ENCODE measurements around the gene KCP. TPM values are rescaled to one million over a fixed set of nuclear protein-coding genes. Genes with fewer than 3 reads are reported as not detected.

Gene KCP
- total RNA-seq, 4 donors from 2014 or later: 0.07 to 0.68 (median 0.21) TPM; not detected in 1

DNA sequence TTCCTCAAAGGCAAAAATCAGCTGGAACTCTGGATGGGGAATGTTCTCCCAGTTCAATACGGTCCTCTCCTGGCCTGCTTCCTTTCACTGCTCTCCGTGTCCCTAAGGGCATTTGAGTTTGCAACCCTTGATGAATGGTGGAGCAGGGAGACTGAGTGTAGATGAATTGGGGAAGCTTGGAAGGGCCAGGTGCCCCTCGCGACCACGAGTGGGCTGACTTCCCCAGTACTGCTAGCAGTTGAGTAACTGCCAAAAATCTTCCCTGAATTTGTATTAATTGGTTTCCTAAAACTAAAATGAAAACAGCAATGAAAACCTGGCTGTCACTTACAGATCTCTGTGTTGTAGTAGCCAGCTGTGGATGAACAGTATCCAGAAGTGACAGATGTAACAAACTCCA, 40.8 kb upstream of the KCP start:
- TF ChIP-seq POLR2A (IDR thresholded peaks at IDR 0.05): no peak
- TF ChIP-seq, protein P1, sequence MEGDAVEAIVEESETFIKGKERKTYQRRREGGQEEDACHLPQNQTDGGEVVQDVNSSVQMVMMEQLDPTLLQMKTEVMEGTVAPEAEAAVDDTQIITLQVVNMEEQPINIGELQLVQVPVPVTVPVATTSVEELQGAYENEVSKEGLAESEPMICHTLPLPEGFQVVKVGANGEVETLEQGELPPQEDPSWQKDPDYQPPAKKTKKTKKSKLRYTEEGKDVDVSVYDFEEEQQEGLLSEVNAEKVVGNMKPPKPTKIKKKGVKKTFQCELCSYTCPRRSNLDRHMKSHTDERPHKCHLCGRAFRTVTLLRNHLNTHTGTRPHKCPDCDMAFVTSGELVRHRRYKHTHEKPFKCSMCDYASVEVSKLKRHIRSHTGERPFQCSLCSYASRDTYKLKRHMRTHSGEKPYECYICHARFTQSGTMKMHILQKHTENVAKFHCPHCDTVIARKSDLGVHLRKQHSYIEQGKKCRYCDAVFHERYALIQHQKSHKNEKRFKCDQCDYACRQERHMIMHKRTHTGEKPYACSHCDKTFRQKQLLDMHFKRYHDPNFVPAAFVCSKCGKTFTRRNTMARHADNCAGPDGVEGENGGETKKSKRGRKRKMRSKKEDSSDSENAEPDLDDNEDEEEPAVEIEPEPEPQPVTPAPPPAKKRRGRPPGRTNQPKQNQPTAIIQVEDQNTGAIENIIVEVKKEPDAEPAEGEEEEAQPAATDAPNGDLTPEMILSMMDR (IDR thresholded peaks at IDR 0.05): no peak
- intact Hi-C loops (cut with DNase I; ENCODE audit: low total_unique reads): no loop called here
- no peak overlapping the region for H3K4me3 ChIP-seq (ENCODE audit: low read depth, poor library complexity, severe bottlenecking)
- DNase-seq (ENCODE audit: low spot score in 2 of 2): no peak
- WGBS, 2 donors: 62 to 72% methylated on average over 5 of the region's 5 CpGs

DNA sequence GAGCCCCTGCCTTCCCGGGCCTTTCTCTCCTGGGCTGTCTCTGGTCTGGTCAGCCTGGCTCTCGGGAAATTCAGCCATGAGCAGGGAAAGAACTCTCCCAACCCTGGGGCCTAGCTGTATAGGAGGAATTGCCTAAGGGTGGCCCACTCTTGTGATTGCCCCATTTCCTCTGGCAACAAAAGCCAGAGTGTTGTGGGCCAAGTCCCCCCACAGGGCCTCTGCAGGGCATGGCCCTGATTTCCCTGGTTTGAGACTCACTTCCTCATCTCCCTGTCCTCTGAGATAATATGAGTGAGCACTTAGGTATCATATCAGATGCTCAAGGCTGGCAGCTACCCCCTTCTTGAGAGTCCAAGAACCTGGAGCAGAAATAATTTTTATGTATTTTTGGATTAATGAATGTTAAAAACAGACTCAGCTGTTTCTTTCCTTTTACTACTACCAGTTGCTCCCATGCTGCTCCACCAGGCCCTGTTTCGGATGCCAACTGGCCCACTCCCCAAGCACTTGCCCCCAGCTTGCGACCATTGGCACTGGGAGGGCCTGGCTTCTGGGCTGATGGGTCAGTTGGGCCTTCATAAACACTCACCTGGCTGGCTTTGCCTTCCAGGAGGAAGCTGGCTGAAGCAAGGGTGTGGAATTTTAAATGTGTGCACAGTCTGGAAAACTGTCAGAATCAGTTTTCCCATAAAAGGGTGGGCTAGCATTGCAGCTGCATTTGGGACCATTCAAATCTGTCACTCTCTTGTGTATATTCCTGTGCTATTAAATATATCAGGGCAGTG, 38.7 kb upstream of the KCP start:
- no peak overlapping the region for H3K4me3 ChIP-seq (ENCODE audit: low read depth, poor library complexity, severe bottlenecking)
- WGBS, 2 donors: 90 to 91% methylated on average over 4 of the region's 4 CpGs
- no peak for DNase-seq (ENCODE audit: low spot score in 2 of 2)
- intact Hi-C loops (cut with DNase I; ENCODE audit: low total_unique reads): no loop called here
- TF ChIP-seq, protein P1 (IDR thresholded peaks at IDR 0.05): no peak
- no peak for TF ChIP-seq POLR2A (IDR thresholded peaks at IDR 0.05)

DNA sequence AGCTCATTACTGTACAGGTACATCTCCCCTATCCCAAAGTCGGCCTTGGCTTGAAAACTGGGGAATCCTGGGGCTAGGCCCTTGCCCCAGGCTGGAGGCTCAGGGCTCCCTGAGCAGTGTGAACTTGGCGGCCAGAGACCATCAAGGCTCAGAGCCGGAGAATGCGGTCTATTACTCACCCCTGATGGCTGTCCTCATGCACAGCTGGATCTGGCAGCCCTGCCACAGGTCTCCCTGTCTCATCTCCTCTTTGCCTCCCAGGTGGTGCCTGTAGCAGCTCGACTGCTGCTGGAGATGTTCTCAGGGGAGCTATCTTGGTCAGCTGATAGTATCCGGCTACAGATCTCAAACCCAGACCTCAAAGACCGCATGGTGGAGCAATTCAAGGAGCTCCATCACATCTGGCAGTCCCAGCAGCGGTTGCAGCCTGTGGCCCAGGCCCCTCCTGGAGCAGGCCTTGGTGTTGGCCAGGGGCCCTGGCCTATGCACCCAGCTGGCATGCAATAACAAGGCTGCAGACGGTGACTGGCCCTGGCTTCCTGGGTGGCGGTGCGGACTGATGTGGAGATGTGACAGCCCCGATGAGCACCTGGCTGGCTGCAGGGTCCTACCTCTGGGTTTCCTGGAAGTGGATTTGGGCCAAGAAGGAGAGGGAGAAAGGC, 37.9 kb upstream of the KCP start:
- intact Hi-C loops (cut with DNase I; ENCODE audit: low total_unique reads): no loop called here
- DNase-seq (ENCODE audit: low spot score in 2 of 2): no peak
- WGBS, 2 donors: 73 to 76% methylated on average over 12 of the region's 12 CpGs
- no peak overlapping the region for H3K4me3 ChIP-seq (ENCODE audit: low read depth, poor library complexity, severe bottlenecking)
- TF ChIP-seq, protein P1 (IDR thresholded peaks at IDR 0.05): no peak
- no peak for TF ChIP-seq POLR2A (IDR thresholded peaks at IDR 0.05)

DNA sequence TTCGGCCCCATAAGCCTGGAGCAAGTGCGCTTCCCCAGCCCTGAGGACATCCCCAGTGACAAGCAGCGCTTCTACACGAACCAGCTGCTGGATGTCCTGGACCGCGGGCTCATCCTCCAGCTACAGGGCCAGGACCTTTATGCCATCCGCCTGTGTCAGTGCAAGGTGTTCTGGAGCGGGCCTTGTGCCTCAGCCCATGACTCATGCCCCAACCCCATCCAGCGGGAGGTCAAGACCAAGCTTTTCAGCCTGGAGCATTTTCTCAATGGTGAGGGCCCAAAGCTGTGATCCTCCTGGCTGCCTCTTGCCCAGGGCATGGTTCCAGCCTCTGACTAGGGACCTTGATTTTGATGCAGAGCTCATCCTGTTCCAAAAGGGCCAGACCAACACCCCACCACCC, 37.3 kb upstream of the KCP start:
- WGBS, 2 donors: 81 to 90% methylated on average over 4 to 7 of the region's 9 CpGs
- no peak for DNase-seq (ENCODE audit: low spot score in 2 of 2)
- intact Hi-C loops (cut with DNase I; ENCODE audit: low total_unique reads): no loop called here
- no peak overlapping the region for H3K4me3 ChIP-seq (ENCODE audit: low read depth, poor library complexity, severe bottlenecking)
- TF ChIP-seq, protein P1 (IDR thresholded peaks at IDR 0.05): no peak
- no peak for TF ChIP-seq POLR2A (IDR thresholded peaks at IDR 0.05)

DNA sequence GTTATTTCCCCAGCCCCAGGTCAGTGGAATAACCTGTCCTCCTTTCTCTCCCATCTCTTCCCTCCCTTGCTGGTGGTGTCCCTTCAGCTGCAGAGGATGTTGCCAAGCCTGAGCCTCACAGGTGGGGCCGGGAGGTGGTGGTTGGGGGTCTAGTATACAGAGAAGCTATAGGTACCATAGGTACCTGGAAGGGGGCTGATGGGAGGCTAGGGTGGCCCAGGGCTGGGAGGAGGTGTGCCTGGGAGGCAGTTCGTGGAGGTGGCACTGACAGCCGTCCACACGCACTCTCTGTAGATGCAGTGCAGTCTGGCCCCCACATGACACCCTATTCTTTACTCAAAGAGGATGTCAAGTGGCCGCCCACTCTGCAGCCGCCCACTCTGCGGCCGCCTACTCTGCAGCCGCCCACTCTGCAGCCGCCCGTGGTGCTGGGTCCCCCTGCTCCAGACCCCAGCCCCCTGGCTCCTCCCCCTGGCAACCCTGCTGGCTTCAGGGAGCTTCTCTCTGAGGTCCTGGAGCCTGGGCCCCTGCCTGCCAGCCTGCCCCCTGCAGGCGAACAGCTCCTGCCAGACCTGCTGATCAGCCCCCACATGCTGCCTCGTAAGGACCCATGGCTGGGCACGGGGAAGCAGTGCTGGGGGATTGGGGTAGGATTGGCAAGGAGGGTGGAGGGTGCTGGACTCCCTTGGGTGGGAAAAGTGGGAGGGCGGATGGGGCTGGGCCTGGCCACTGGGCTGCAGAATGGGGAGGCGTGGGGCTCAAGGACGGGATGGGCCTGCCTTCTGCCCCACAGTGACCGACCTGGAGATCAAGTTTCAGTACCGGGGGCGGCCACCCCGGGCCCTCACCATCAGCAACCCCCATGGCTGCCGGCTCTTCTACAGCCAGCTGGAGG, 36.7 kb upstream of the KCP start:
- TF ChIP-seq, protein P1 (IDR thresholded peaks at IDR 0.05): no peak
- no peak for TF ChIP-seq POLR2A (IDR thresholded peaks at IDR 0.05)

More for the DNA sequence above, 36.7 kb upstream of the KCP start:
- no peak overlapping the region for H3K4me3 ChIP-seq (ENCODE audit: low read depth, poor library complexity, severe bottlenecking)
- intact Hi-C loops (cut with DNase I; ENCODE audit: low total_unique reads): no loop called here
- no peak for DNase-seq (ENCODE audit: low spot score in 2 of 2)
- WGBS, 2 donors: 76 to 84% methylated on average over 18 to 22 of the region's 22 CpGs

All from lower leg skin (tissue), 4 donors.